IPS-18c (cell line): ENCODE data around the gene RNF220.

ENCODE experiments used
- H3K4me3 ChIP-seq: 2 replicates; pipeline ENCODE4 v1.7.0; 2013; ENCODE audit warnings: low read depth, mild to moderate bottlenecking, low read length, moderate library complexity; ENCODE audit not compliant: insufficient read depth
- H3K9me3 ChIP-seq: one replicate; pipeline ENCODE4 v1.6.1; 2013; ENCODE audit warnings: mild to moderate bottlenecking, low read length, moderate library complexity; ENCODE audit not compliant: control insufficient read depth, insufficient read depth

RNF220 gene

DNA sequence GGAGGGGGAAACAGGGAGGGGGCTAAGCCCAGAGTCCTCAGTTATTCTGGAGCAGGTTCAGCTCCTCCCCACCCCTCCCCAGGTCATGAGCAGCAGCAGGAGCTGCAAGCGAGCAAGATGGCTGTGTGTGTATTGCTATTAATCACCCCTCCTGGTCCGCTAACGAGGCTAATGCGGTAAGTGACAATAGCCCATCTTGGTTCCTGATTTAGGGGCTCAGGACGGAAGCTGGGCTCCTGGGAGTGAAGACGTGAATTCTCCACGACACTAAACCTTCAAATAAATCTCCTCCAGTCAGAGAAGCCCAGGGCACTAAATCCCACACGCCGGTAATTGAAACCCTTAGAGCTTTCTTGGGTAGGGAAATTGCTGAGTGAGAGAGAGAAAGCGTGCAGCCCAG is 193.1 kb downstream of the RNF220 start:
- no peaks in the 10 kb centered on the region for H3K9me3 ChIP-seq

DNA sequence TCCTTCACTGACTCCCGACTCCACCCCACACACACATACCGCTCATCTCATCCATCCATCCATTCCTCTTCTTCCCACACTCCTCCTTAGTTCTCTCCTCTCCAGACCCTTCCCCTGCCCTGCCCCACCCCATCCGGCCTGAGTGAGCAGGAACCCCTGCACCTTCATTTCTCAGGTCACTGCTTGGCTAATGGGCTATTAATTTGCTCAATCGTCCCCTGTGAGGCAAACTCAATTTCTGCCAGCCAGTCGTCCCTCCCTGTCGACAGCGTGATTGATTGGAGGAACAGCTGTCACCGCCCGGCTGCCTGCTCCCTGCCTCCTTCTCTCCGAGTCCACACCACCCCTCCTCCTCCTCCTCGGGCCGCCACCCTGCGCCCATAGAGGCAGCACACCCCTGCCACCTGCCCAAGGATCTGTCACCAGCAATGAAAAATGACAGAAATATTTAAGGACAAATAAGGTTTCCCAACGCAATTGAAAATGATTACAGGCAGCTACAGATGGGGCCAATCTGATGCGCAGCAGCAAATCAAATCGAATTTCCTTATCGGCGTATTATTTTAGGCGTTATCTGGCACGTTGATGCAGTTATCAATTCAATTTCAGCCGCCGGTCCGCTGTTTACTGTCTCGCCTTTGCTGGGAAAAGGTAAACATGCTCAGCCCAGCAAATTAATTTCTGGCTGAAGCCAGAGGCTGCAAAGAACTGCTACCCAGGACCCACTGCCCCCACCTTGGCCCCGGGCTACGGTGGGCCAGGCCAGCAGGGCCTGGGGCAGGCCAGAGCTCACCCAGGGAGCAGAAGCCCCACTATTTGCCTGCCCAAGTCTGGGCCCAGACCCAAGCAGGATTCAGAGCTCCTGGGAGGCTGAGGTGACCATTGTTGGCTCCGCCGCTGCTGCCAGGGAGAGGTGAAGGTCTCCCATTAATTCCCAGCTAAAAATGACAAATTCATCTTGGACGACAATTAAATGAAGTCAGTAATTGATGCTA is 197.9 kb downstream of the RNF220 start:
- no peak overlapping the region for H3K4me3 ChIP-seq

More for the DNA sequence above, 193.1 kb downstream of the RNF220 start:
- H3K4me3 ChIP-seq = no peak overlapping the region

DNA sequence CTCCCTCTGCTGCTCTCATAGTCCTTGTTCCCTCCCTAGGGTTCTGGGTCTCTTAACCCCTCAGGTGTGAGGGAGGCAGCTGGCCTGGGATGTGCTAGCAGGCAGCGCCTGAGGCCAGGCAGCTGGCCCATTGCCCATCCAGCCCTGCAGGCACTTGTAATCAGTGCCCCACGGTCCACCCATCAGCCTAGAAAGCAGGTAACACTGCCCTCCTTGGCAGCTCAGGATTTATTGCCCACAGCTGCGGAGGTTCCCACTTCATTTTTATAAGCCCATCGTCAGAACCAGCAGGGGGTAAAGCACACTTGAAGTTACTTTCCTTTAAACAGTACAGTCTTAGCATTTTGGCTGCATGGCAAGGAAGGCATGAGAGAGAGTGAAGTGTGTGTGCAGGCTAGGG is 198.7 kb downstream of the RNF220 start:
- Histone ChIP-seq H3K4me3 (no peak overlapping the region), H3K9me3 (no peaks in the 10 kb centered on the region)

More for the DNA sequence above, 197.9 kb downstream of the RNF220 start:
- H3K9me3 ChIP-seq = no peaks in the 10 kb centered on the region

DNA sequence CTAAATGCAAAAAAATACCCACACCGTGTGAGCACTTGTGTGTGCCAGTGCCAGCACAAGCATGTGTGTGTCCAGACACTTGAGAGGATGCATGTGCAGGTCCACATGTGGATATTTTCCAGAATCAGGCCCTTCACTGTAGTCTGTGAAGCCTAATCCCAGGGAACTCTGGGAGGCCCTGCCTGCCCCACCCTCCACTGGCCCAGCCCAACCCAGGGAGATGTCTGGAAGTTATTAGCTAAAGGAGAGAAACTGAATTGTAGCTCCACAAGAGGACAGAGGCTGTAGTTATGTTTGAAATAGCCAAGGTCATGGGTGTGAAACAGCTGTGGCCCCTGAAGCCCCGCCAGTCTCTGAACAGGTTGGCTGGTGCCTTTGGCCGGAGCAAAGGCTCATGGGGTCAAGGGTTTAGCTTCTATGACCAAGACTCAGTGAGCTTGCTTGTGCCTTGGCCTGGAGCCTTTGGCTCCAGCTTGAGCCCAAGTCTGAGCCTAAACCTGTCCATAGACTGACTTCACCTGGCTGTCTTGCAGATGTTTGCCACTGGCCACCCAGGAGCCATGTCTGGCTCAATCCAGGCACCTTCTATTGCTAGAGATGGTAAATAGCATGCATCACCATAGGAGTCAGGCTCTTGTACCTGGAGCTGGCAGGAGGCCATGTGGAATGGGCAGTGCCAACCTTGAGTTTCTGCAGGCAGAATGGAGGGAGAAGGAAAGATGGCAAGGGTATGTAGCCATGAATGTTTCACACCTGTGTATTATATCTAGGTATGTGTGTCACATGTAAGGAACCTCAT is 199.3 kb downstream of the RNF220 start:
- H3K9me3 ChIP-seq = no peaks in the 10 kb centered on the region
- no peak overlapping the region for H3K4me3 ChIP-seq

DNA sequence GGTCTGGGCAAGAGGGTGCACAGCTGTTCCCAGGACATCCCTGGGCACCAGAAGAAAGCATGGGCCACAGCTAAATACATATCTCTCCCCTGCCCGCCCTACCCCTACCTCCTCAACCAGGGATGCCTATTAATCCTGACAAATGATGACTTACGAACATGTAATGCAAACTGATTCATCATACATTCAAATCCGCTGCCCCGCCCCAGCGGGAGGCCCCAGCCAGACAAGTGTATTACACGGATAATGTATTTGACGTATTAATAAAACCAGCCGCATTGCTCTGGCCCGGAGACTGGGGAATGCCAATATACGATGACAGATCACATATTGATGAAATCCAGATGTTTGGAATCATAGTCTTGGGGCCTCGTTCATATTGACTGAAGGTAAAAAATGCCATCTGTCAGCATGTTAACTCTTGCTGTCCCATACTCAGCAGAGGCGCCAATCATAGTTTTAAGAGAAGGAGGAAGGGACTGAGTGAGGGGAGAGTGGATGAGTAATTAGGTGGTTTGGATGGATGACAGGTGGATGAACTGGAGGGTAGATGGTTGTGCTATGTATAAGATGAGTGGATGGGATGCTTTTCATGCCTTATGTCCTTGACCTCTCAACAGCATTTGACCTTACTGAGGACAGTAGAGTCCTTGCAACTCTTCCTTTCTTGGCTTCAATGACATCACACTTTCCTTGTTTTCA is 201.0 kb downstream of the RNF220 start:
- Histone ChIP-seq H3K4me3 (no peak overlapping the region), H3K9me3 (no peaks in the 10 kb centered on the region)

DNA sequence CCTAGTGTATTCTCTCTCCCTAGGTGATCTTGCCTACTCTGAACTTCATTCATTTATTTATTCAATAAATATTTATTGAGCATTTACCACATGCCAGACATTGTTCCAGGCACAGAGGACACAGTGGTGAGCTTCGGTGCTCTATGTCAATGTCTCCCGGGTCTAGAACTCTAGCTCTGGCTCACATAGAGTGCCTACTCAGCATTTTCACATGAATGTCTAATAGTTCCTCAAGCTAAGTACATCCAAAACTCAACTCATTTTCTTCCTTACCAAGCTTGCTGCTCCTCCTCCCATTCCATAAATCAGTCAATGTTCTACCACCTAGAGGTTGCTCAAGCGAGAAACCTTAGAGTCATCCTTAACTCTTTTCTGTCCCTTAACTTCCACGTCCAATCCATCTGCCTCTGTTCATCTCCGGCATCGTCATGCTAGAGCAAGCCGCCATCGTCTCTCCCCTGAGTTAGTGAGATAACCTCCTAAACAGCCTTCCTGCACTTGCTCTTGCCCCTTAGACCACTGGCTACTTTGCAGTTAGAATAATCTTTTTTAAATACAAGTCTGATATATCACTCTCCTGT is 201.7 kb downstream of the RNF220 start:
- H3K9me3 ChIP-seq = no peaks in the 10 kb centered on the region
- H3K4me3 ChIP-seq = no peak overlapping the region

DNA sequence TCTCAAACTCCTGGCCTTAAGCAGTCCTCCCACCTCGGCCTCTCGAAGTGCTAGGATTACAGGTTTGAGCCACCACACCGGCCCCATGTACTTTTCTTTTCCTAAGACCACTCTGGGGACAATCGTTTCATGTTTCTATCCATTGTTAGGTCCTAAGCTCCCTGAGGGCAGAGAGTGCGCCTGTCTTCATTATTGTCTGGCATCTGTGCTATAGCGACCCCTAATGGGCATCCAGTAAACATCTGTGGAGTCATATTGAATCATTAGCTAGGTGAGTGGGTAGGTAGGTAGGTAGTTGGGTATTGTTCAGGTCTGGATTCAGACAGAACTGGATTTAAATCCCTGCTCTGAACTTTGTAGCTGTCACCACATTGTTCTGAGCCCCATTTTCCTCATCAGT is 203.1 kb downstream of the RNF220 start:
- Histone ChIP-seq H3K4me3 (no peak overlapping the region), H3K9me3 (no peaks in the 10 kb centered on the region)

DNA sequence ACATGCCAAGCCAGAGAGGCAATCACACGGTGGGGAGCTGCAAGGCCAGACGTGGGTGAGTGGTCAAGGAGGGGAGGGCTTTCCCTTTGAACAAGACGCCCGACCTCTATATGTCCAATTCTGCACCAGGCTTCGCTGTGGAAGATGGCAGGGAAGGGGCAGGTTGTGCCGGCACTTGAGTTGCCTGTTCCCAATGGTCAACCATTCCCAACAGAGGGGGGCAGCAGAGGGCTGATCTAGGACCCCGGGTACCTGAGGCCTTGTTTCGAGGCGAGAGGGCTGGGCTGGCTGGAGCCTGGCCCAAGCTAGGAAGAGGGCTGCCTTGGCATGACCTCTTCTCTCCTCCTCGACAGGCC is 204.3 kb downstream of the RNF220 start:
- H3K4me3 ChIP-seq = peak overlapping the region; percentile 20; the same call in 1 of the 2 replicates
- H3K9me3 ChIP-seq = no peaks in the 10 kb centered on the region

DNA sequence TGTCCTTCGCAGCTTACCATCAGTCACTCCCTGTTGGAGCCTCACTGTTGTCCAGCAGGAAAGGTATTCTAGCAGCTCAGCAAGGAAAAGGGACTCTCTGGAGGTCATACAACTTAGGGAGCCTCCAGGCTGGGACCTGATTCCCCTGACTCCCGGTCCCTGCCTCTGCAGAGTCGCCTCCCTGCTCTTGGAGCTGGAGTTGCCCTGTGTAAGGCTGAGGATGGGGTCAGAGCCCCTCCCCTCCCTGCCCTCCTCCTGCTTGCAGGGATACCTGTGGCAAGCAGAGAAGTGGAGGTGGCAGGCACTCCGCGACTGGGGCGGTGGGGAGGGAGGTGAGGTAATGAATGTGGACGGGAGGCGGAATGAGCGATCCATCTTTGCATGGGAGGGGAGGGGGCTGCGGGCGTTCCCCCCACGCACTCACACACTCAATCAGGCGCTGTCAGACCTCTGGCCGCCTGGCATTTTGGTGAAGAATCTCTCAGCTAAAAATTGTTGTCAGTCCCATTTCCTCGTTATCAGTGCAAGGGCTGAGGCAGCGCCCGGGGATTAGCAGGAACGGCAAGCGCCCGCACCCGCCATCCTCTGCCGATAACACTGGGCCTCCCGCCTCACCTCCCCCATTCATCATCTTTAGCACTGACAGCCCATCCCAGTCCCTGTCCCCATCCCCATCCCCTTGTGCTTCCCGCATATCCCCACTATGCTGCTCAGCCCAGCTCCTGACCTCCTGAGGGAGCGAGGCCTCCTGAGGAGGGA is 204.9 kb downstream of the RNF220 start:
- peak overlapping the region; percentile 20; the same call in 1 of the 2 replicates for H3K4me3 ChIP-seq
- H3K9me3 ChIP-seq = no peaks in the 10 kb centered on the region

DNA sequence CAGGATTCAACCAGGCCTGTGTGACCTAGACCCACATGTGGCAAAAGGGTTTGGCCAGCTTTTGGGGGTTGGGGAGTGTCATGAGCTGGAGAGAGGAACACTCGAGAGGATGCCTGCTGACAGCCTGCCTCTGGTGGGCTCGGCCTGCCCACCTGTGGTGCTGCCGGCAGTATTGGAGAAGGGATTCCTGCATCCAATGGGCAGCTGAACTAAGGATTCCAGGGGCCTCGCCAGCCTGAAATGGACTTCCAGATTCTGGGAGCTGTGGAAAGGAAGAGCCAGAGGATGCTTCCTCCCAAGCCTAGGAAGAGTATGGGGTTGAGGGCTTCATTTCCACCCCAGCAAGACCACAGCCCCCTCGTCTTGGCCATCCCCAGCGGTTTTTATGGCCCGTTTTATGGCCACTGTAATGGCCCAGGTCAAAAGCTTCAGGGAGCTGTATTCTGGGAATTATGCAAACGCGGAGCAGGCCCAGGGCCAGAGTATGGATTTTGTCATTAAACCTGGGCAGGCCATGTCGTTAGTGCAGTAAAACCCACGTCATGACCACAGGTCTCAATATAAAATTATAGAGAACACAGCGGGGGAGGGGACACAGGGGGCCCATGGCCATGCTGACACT is 205.6 kb downstream of the RNF220 start:
- no peak overlapping the region for H3K4me3 ChIP-seq
- H3K9me3 ChIP-seq = no peaks in the 10 kb centered on the region

DNA sequence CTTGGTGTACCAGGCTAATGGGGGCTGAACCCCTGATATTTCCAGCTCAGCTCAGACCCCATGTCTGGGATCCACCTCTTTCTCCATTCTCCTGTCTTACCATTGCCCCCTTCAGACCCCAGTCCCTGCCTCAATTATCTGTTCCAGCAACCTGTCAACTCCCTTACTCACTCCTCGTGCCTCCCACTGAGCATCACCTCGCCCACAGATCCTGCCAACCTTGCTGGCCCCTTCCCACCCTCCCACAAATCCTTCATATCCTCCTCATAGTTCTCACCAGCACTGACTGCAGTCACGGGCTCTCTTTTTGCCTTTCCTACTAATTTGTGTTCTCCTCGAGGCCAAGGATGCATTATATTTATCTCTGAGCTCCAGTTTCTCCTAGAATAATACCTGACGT is 206.4 kb downstream of the RNF220 start:
- Histone ChIP-seq H3K4me3 (no peak overlapping the region), H3K9me3 (no peaks in the 10 kb centered on the region)

DNA sequence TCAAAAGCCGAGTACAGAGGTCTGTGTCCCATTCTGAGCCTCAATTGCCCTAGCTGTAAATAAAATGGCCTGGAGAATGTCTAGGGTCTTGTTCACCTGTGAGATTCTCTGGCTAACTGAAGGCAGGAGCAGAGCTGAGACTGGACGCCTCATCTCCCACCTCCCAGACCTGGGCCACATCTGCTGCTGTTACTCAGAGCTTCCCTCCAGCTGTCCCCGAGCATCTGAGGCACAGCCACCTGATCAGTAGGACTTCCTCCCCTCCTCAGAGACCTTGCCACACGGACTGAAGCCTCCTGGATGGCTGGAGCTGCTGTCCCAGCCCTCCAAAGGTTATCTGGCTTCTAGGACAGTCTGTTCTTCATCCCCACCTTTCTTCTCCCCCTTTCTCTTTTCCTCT is 206.8 kb downstream of the RNF220 start:
- Histone ChIP-seq H3K4me3 (no peak overlapping the region), H3K9me3 (no peaks in the 10 kb centered on the region)

DNA sequence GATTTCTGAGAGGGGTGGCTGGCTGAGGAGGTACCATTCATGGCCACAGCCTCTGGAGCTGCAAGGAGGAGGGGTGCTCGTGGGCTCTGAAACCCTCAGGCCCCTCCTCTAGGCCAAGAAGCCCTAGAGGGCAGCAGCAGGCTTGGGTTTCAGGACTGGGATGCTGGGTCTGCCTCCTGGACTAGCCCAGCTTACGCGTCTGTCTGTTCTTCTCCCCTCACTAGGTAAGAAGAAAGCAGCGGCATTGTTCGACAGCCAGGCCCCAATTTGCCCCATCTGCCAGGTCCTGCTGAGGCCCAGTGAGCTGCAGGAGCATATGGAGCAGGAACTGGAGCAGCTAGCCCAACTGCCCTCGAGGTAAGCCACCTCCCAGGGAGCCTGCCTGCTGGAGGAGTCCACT is 208.9 kb downstream of the RNF220 start:
- H3K4me3 ChIP-seq = no peak overlapping the region

DNA sequence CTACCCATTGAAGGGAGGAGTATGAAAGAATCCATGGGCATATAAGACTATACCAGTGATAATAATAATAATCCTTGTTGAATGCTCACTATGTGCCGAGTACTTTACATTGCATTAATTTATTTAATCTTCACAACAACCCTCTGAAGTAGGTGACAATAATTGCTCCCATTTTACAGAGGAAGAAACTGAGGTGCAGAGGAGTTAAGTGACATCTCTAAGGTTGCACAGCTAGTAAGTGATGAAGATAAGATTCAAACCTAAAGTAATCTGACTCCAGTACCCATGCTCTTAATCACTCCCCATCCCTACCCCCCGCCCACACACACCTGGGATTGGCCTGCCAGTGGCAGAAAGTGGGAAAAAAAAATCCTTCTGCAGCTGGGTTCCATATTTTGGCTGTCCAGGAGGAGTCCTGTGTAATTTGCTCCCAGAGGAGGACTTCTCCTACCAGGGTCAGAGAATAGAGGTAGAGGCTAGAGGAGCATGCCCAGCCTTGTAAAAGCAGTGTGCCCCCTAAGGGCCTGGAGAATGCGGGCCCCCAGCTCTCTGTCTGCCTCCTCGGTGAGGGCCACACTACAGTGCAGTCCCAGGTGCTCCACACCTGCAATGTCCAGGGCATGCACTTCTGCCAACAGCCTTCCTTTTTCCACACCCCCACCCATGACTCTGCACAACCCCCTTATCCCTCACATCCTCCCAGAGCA is 211.4 kb downstream of the RNF220 start:
- H3K4me3 ChIP-seq = peak overlapping the region; percentile 58
- H3K9me3 ChIP-seq = no peaks in the 10 kb centered on the region

More for the DNA sequence above, 208.9 kb downstream of the RNF220 start:
- H3K9me3 ChIP-seq = no peaks in the 10 kb centered on the region

DNA sequence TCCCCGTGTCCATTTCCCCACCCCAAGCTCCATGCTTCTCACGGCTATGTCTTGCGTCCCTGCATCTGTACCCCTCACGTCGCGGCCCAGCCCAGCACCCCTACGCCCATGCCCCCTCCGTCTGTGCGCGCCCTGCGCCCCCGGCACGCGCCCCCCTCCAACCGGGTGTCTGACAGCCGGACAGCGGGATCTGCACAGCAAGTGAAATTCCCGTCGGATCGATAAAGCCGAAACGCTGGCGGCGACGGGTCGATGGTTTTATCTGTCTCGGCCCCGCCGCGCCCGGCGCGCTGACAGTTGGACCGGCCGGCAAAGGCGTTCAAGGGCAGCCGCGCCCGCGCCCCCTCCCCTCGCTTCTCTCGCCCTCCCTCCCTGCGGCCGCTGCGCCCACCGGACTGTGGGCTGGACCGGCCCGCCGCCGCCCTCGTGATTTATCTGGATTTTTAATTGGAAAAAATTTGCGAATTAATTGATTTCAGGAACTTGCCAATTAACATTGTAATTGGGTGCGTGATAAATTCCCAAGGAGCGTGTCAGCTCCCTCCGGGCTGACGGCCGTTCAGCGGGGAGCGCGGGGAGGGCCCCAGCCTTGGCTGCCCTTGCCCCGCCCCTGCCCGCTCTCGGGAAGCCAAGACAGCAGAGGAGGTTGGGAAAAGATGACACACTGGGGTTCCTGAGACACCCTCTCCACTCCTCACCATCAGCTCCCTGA is 212.1 kb downstream of the RNF220 start:
- peak overlapping the region; percentile 58 for H3K4me3 ChIP-seq
- no peaks in the 10 kb centered on the region for H3K9me3 ChIP-seq
